22Rv1 (cell line): ENCODE measurements around the gene TYMP.

Source experiments
- H3K27ac ChIP-seq: fragments of 450-650 bp; 2 replicates; pipeline ENCODE4 v1.5.1; 2017
- ZFX ChIP-seq: fragments of 450-650 bp; IDR thresholded peaks from 2 replicates; pipeline ENCODE4 v1.6.1; 2017; ENCODE audit warnings: antibody characterized with exemption, borderline replicate concordance
- TF ChIP-seq, protein P1 (sequence below): fragments of 450-650 bp; IDR thresholded peaks from 2 replicates; pipeline ENCODE4 v1.5.1; 2017; ENCODE audit warnings: mild to moderate bottlenecking

TYMP gene

GRCh38 chr22:50529897-50530579 lies at the start of gene TYMP:
Gene TYMP, minus strand, starts transcription at chr22:50530012. Its CDS starts 303 bp downstream, at chr22:50529709.
- H3K27ac ChIP-seq, result peak within 1 kb of the TSS; percentile 99

GRCh38 chr22:50578776-50579310 lies 49.0 kb upstream of the TYMP start:
- H3K27ac ChIP-seq, result no peak overlapping the region
- TF ChIP-seq, protein P1, sequence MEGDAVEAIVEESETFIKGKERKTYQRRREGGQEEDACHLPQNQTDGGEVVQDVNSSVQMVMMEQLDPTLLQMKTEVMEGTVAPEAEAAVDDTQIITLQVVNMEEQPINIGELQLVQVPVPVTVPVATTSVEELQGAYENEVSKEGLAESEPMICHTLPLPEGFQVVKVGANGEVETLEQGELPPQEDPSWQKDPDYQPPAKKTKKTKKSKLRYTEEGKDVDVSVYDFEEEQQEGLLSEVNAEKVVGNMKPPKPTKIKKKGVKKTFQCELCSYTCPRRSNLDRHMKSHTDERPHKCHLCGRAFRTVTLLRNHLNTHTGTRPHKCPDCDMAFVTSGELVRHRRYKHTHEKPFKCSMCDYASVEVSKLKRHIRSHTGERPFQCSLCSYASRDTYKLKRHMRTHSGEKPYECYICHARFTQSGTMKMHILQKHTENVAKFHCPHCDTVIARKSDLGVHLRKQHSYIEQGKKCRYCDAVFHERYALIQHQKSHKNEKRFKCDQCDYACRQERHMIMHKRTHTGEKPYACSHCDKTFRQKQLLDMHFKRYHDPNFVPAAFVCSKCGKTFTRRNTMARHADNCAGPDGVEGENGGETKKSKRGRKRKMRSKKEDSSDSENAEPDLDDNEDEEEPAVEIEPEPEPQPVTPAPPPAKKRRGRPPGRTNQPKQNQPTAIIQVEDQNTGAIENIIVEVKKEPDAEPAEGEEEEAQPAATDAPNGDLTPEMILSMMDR, result no peak
- no peak for TF ChIP-seq ZFX

More at GRCh38 chr22:50529897-50530579, at the start of gene TYMP:
- no peak for TF ChIP-seq ZFX
- TF ChIP-seq, protein P1, result no peak

GRCh38 chr22:50577987-50578775 lies 48.4 kb upstream of the TYMP start, which contains the start of gene CPT1B:
Gene CPT1B, minus strand, starts transcription at chr22:50578427. Its CDS starts 512 bp downstream, at chr22:50577915.
- TF ChIP-seq, protein P1, result no peak
- no peak for TF ChIP-seq ZFX
- no peak within 1 kb of the TSS for H3K27ac ChIP-seq

GRCh38 chr22:50577697-50577986 lies 47.8 kb upstream of the TYMP start:
- H3K27ac ChIP-seq, result no peak overlapping the region
- TF ChIP-seq ZFX, result no peak
- TF ChIP-seq, protein P1, result no peak

DNA sequence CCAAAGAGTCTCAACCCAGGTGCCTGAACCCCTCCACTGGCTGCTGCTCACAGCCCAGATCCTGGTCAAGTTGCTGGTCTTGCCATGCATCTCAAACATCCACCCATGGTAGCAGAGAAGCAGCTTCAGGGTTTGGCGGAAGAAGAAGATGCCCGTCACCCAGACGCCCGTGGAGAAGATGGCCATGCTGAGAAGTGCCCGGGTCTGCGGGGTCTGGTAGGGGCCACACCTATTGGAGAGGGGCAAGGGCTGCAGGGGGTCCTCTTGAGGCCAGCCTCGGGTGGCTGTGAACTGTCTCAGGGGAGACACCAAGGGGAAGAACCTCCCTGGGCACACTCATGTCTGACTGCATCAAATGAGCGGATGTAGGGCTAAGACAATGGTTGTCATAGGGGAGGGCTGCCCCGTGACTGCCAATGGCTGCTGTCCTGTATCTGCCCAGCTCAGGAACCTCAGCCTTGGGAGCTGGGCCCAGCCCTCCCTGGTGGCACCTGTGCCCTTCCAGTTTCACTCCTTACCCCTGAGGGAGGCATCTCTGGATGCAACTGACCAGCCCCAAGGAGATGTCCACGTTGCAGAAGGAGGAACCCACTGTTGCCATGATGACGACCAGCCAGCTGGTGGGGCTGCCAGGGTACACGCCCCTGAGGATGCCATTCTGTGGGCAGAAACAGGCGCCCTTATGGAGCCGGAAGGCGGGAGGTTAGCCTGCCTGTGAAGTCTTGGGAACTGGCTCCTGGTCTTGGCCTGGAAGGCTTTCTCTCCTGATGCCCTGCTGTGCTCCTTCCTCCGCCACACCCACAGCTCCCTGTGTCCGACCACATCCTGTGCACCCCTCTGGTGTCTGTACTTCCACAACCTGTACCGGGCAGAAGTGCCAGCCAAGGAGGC lies 47.2 kb upstream of the TYMP start:
- TF ChIP-seq ZFX, result no peak
- TF ChIP-seq, protein P1, result no peak
- H3K27ac ChIP-seq, result no peak overlapping the region

- TF ChIP-seq, protein P1, result no peak
Measured at GRCh38 chr22:50576070-50576469, 46.3 kb upstream of the TYMP start.

More at GRCh38 chr22:50576070-50576469, 46.3 kb upstream of the TYMP start:
- H3K27ac ChIP-seq, result no peak overlapping the region
